HG03060 (cell line): ENCODE data around the gene VWF.

Experiments used
- ATAC-seq: cut with Tn5 transposase; IDR thresholded peaks from one replicate; pipeline ENCODE4 v1.9.1; 2021; ENCODE audit warnings: low read depth, moderate number of reproducible peaks; ENCODE audit not compliant: unreplicated experiment

VWF gene

GRCh38 chr12:5923751-5924150, 200.7 kb downstream of the VWF start:
- no peak for ATAC-seq

GRCh38 chr12:5923043-5923605, 201.3 kb downstream of the VWF start:
- ATAC-seq = no peak

DNA sequence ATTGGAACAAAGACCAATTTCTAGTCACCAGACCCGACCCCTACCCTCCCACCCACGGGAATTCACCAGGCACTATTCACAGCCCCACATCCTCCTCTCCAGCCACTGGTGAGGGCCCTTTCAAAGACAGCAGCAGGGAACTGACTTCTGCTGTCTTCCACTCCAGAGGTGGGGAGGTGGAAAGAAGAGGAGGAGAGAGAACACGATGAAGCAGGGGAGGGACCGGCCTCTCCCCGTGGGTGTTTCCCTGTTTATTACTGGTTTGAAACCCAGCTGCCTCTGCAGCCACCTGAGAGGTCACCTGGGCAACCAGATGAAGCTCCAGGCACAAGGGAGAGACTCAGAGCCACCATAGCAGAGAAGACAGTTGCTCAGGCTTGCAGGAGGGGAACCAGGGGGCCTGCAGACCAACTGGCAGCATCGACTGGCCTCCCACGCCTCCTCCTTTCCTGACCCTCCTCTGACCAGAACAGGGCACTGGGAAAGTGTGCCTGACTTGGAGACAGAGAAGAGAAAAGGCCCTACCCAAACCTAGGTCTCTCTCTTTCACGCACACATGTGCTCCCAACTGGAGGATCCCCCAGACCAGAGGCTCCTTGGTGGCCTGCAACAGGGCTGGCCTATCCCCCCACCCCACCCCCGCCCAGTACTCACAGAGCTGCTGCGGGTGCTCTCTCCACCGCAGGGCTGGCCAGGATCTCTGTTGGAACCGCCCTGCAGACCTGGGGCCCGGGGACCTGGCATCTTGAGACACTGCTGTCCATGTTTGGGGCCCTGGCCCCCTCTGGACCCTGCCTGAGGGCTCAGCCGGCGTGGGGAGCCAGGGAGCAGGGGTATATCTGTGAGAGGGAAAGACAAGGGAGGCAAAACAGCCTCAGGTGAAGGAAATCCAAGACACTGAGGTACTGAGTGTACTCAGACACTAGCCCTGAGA, 202.2 kb downstream of the VWF start:
- ATAC-seq = no peak

DNA sequence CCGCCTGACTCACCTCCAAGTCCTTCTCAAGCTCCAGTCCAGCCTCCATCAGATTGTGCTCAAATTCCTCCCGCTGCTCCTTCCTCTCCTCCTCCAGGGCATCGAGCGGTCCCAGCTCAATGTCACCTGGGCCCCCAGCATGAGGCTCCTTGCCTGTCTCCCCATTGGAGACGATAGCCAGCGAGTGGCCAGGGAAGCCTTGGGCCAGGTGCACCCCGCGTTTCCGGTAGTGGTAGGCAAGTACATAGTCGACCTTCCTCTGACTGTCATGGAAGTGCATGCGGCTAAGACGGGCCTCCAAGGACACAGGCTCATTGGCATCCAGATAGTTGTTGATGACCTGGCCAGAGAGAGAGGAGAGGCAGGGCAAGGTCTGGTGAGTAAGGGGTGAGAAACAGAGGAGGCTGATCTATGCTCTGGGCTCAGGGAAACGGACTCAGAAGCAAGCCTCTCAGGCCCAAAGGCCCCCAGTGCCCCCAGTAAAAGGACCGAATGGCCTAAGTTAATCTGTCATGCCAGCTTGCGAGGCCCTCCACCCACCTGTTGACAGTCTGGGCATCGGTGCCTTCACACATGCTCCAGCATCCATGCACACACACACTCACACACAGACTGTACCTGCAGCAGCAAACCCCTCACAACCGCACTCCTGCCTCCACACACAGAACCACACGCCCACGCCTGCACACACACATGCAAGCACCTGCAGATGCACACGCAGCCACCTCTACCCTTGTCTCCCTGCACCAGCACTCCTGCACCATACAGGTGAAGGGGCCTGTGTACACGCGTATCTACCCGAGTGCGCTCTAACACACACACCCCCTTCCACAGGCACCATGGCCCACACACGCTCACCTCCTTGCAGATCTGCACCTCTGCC, 203.2 kb downstream of the VWF start:
- ATAC-seq = no peak

DNA sequence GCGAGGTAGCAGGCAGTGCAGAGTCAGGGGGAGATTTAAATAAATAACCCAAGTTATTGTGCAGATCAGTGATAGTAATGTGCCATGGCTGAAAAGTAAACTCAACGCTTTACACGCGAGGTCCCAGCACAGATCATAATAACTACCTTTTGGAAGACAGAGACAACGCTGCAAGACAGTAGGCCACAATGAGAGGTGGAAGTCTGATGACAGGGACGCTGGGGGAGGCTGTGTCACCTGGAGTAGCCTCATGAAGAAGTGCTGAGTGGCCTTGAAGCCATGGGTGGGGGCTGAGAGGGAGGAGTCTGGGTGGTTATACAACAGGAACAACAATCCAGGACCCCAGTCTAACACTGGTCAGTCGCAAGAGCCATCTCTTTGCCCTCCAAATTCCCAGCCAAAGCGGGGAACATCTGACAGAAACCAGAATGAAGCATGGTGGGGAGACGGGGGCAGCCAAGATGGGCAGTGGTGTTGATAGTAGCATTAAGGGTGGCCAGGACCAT, 207.6 kb downstream of the VWF start:
- no peak for ATAC-seq

GRCh38 chr12:5915511-5915910, 209.0 kb downstream of the VWF start:
- no peak for ATAC-seq

DNA sequence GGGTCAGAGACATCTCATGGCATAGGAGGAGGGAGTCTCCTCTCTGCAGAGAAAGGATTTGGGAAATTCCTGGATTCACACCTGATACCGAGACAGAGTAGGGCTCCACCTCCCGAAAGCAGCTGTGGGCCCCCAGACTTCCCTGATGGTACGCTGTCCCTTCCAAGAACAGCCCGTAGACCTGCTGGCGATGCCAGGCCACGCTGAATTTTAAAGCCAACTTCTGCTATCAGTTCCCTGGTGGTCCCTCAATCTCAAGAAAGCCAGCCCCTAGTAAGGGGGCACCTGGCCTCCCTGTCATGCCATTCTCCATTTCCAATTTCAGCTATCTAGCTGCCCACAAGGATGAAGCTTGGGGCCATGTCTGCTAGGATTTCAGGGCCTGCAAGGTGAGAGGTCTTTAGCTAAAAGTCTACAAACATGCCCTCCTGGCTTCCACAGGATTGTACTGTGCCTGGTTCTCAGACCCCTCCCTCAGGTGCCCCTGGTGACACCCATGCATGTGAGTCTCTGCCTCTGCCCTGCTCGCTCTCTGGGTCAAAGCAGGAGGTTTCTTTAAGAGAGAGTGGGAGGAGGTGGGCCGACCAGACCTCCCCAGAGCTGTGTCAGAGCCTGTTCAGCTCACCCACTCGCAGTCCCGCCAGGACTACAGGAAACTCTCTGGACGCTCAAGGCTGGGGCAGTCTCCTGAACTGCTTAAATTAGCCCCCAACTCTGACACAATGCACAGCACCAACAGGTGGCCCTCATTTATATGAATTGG, 209.9 kb downstream of the VWF start:
- no peak for ATAC-seq

GRCh38 chr12:5913387-5913786, 211.1 kb downstream of the VWF start:
- no peak for ATAC-seq

- ATAC-seq = no peak
Observed at GRCh38 chr12:5912437-5913334, 211.8 kb downstream of the VWF start.

DNA sequence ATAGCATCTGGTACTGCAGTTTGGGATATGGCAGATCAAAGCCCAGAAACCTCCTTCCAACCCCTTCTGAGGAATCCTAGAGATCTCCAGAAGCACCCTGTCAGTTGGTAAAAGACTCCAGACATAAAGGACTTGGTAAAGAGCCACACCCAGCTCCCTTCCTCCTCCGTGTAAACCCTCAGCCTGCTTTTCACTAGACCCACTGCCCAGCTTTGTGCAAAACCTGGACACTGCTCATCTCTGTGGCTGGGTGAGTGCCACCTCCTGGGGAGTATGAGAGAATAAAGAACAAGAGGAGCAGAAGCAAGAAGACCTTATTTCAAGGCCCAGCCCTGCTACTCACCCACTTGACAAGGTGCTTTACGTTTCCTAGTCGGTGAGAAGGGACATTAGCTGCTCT, 212.5 kb downstream of the VWF start:
- no peak for ATAC-seq

GRCh38 chr12:5910790-5911548, 213.5 kb downstream of the VWF start:
- ATAC-seq = no peak

GRCh38 chr12:5909560-5909959, 214.9 kb downstream of the VWF start:
- ATAC-seq = no peak

DNA sequence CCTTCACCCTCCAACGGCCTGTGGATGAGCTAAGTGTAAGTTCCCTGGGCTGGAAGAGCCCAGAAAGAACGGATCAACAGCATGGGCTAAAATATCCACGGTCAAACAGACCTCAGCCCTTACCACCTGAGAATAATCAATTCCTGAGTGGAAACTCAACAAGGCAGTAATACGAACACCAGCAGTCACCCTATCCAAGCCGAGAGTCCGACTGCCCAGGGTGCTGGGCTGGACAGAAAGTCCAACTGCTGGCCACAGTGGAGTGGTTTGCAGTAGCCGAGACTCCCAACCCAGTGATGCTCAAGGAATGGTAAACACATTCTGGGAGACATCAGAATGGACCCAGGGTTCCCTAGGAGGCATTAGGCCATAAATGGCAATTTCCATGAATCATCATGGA, 216.2 kb downstream of the VWF start:
- no peak for ATAC-seq

GRCh38 chr12:5907807-5908206, 216.7 kb downstream of the VWF start:
- no peak for ATAC-seq

GRCh38 chr12:5905757-5906156, 218.7 kb downstream of the VWF start:
- ATAC-seq = no peak

GRCh38 chr12:5904969-5905368, 219.5 kb downstream of the VWF start:
- no peak for ATAC-seq

DNA sequence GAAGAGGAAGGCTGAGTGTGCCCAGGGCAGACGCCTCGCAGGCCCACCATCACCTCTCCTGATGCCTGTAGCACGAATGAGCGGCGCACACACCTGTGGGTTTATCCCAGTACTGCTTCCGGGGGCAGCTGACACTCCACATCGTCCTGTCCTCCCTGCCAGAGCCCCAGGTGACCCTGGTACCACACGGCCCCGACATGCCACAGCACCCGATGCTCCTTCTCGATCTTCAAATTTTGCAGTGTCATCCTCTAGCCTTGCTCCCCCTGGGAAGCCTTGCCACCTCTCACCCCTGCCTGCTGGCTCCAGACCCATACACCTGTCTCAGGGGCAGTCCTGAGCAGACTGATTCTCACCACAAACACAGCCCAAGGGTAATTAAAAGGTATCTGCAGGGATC, 220.0 kb downstream of the VWF start:
- no peak for ATAC-seq

GRCh38 chr12:5902736-5903135, 221.7 kb downstream of the VWF start:
- ATAC-seq = no peak

DNA sequence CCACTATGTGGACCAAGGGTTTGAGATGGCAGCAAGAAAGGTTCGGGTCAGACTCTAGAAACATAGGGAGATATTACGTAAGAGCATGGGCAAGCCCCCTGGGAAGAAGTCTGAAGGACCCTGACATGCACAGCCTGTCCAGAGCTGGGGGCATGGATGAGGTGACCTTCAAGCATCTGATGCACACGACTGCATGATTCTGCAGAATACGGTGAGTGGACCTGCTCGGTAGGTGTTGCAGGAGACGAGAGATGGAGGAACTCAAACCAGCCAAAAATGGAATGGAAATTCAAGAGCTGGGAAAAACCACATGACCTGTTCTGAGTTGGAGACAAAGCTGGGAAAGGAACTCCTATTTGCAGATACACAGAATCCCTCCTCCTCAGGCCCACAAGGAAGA, 223.1 kb downstream of the VWF start:
- ATAC-seq = no peak
